Progenitor cell of endocrine pancreas (in vitro differentiated cells): ENCODE results near the gene MRPL57. TPM values are rescaled to one million over a fixed set of nuclear protein-coding genes. Genes with fewer than 3 reads are reported as not detected.
"Not testable (repeated sequence)": the region's sequence is repeated elsewhere in the genome, so short reads cannot be mapped to it uniquely, and the experiment has no call there.

Source experiments
- DNase-seq: peaks from one replicate; pipeline ENCODE4 v3.0.0; 2021; ENCODE audit warnings: low spot score; ENCODE audit not compliant: unreplicated experiment
- H3K27ac Mint-ChIP-seq: 2 replicates; pipeline ENCODE4 v1.8.0; 2021; ENCODE audit warnings: mild to moderate bottlenecking, moderate library complexity, mixed read lengths
- H3K27me3 Mint-ChIP-seq: 2 replicates; pipeline ENCODE4 v1.8.0; 2021; ENCODE audit warnings: mixed read lengths
- H3K36me3 Mint-ChIP-seq: 2 replicates; pipeline ENCODE4 v1.8.0; 2022; ENCODE audit warnings: mixed read lengths; ENCODE audit not compliant: insufficient read depth
- H3K4me1 Mint-ChIP-seq: 2 replicates; pipeline ENCODE4 v1.8.0; 2021; ENCODE audit warnings: low read depth, mixed read lengths
- H3K4me3 Mint-ChIP-seq: 2 replicates; pipeline ENCODE4 v1.8.0; 2021; ENCODE audit warnings: low read depth, mild to moderate bottlenecking, moderate library complexity, mixed read lengths
- H3K9me3 Mint-ChIP-seq: 2 replicates; pipeline ENCODE4 v1.8.0; 2021; ENCODE audit warnings: low read depth, mixed read lengths
- total RNA-seq: library from RNA; stranded (reverse); gene quantifications from 2 replicates; pipeline ENCODE4 v1.2.1, GENCODE V29; 2021
- TF ChIP-seq, protein P1 (sequence below): fragments of 200-600 bp; sonication (generic); IDR thresholded peaks from one replicate; pipeline ENCODE4 v1.5.0; 2021; ENCODE audit warnings: antibody characterized with exemption, mild to moderate bottlenecking; ENCODE audit not compliant: unreplicated experiment

Gene MRPL57
- total RNA-seq, 1 donor from 2014 or later, result 22.8 TPM

DNA sequence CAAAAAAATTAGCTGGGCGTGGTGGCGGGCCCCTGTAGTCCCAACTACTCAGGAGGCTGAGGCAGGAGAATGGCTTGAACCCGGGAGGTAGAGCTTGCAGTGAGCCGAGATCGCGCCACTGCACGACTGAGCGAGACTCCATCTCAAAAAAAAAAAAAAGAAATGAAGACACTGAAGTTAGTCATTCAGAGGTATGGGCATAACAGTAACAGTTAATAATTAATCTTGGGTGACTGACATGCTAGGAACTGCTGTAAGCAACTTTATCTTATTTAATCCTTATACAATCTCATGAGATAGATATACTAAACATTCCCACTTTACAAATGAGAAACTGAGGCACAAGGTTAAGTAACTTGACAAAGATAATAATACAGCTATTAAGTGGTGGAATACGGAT is 5.0 kb upstream of the MRPL57 start:
- Mint-ChIP-seq H3K36me3 (peaks cover 2% of the 10 kb centered on the region), H3K27me3 (no peaks in the 10 kb centered on the region), H3K4me3 (no peak overlapping the region), H3K9me3 (no peaks in the 10 kb centered on the region), H3K4me1 (peaks cover 5% of the 10 kb centered on the region), H3K27ac (no peak overlapping the region)
- TF ChIP-seq, protein P1, sequence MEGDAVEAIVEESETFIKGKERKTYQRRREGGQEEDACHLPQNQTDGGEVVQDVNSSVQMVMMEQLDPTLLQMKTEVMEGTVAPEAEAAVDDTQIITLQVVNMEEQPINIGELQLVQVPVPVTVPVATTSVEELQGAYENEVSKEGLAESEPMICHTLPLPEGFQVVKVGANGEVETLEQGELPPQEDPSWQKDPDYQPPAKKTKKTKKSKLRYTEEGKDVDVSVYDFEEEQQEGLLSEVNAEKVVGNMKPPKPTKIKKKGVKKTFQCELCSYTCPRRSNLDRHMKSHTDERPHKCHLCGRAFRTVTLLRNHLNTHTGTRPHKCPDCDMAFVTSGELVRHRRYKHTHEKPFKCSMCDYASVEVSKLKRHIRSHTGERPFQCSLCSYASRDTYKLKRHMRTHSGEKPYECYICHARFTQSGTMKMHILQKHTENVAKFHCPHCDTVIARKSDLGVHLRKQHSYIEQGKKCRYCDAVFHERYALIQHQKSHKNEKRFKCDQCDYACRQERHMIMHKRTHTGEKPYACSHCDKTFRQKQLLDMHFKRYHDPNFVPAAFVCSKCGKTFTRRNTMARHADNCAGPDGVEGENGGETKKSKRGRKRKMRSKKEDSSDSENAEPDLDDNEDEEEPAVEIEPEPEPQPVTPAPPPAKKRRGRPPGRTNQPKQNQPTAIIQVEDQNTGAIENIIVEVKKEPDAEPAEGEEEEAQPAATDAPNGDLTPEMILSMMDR, result no peak
- no peak for DNase-seq

DNA sequence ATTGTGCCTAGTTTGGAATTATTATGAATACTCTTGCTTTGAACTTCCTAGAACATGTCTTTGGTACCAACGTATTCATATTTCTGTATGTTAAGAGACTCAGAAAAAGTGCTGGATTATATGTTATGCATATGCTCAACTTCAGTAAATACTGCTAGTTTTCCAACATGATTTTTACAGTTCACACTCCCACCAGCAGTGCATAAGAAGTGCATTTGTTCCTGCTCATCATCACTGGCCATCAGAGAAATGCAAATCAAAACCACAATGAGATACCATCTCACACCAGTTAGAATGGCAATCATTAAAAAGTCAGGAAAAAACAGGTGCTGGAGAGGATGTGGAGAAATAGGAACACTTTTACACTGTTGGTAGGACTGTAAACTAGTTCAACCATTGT is 2.7 kb upstream of the MRPL57 start:
- H3K4me3 Mint-ChIP-seq, DNase-seq, H3K9me3 Mint-ChIP-seq, H3K27ac Mint-ChIP-seq, H3K27me3 Mint-ChIP-seq, H3K36me3 Mint-ChIP-seq: not testable (repeated sequence)
- peaks cover 11% of the 10 kb centered on the region for H3K4me1 Mint-ChIP-seq

DNA sequence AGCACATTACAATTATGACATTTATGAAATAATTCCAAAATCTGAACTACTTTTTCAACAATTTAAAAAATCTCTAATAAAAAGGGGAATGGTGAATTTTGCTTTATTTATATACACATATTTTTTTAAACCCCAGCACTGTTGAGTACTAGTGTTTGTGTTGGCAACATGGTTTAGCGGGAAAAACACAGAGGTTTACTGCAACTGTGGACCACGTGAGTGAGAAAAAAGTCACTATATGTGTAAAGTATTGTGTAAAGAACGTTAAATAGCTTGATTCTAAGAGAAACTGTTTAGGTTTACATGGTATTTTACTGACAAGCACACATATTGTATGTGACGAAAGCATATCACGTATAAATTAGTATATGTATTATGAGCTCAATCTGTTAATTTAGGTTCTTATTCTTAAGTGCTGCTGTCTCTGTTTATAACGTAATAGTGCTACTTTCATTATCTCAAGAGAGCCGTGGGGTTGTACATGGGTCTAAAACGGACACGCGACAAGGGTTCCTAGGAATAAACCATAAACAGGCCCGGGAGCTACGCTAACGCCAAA is 723 bp upstream of the MRPL57 start:
- Mint-ChIP-seq H3K27ac (peak overlapping the region; percentile 99), H3K36me3 (peaks cover 3% of the 10 kb centered on the region), H3K4me1 (peaks cover 11% of the 10 kb centered on the region), H3K4me3 (peak overlapping the region; percentile 98), H3K9me3 (no peaks in the 10 kb centered on the region), H3K27me3 (no peaks in the 10 kb centered on the region)
- DNase-seq, result no peak
- TF ChIP-seq, protein P1, result no peak

DNA sequence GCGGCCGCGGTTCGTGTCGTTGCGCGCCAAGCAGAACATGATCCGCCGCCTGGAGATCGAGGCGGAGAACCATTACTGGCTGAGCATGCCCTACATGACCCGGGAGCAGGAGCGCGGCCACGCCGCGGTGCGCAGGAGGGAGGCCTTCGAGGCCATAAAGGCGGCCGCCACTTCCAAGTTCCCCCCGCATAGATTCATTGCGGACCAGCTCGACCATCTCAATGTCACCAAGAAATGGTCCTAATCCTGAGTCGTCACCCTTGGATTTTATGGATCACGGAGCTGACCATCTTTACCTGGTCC is 475 bp downstream of the MRPL57 start:
- peaks cover 3% of the 10 kb centered on the region for H3K36me3 Mint-ChIP-seq
- H3K27me3 Mint-ChIP-seq, result no peaks in the 10 kb centered on the region
- H3K4me3 Mint-ChIP-seq, result peak overlapping the region; percentile 98
- TF ChIP-seq, protein P1, result no peak
- DNase-seq, result no peak
- H3K27ac Mint-ChIP-seq, result peak overlapping the region; percentile 99
- H3K9me3 Mint-ChIP-seq, result no peaks in the 10 kb centered on the region
- peaks cover 9% of the 10 kb centered on the region for H3K4me1 Mint-ChIP-seq

DNA sequence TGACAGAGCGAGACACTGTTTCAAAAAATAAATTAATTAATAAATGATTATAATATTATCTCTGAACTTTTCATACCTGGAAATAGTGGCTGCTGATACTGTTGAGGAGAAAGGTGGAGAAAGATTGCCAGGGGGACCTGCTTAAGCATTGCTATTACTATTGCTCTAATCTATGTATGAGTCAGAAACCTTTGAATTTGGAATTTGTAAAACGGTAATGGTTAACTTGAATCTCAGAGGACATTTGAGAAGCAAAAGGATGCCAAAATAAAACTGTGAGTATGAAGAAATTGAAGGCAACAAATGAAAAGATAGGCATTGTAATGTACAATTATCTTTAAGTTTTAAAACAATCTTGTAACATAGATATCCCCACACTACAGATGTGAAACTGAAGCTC is 5.2 kb downstream of the MRPL57 start:
- no peaks in the 10 kb centered on the region for H3K27me3 Mint-ChIP-seq
- TF ChIP-seq, protein P1, result no peak
- H3K4me3 Mint-ChIP-seq, result no peak overlapping the region
- H3K4me1 Mint-ChIP-seq, result peaks cover 6% of the 10 kb centered on the region
- H3K9me3 Mint-ChIP-seq, result peaks cover 10% of the 10 kb centered on the region
- DNase-seq, result no peak
- H3K27ac Mint-ChIP-seq, result no peak overlapping the region
- peaks cover 9% of the 10 kb centered on the region for H3K36me3 Mint-ChIP-seq

DNA sequence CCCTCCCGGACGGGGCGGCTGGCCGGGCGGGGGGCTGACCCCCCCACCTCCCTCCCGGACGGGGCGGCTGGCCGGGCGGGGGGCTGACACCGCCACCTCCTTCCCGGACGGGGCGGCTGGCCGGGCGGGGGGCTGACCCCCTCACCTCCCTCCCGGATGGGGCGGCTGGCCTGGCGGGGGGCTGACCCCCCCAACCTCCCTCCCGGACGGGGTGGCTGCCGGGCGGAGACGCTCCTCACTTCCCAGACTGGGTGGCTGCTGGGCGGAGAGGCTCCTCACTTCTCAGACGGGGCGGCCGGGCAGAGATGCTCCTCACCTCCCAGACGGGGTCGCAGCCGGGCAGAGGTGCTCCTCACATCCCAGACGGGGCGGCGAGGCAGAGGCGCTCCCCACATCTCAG is 10.0 kb downstream of the MRPL57 start:
- H3K27ac Mint-ChIP-seq, DNase-seq, H3K4me3 Mint-ChIP-seq, H3K27me3 Mint-ChIP-seq, H3K9me3 Mint-ChIP-seq, H3K36me3 Mint-ChIP-seq, H3K4me1 Mint-ChIP-seq: not testable (repeated sequence)

DNA sequence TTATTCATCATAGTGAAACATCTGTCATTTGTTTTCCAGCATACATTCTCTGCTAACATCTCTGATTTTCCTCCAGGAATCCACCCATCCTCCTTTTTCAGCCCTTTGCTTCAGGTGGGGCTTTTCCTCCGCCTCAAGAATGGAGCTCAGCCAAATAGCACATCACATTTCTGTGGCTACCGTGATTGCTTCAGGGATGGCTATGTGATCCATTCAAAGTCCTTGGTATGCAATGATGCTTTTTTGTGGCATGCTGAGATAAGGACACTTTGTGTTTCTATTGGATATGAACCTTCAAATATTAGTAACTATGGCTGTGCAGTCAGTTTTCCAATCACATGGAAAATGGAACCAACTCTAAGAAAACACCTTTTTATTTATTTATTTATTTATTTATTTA is 18.3 kb downstream of the MRPL57 start:
- not testable (repeated sequence) for H3K36me3 Mint-ChIP-seq, DNase-seq, H3K4me3 Mint-ChIP-seq, H3K27me3 Mint-ChIP-seq, H3K27ac Mint-ChIP-seq, H3K9me3 Mint-ChIP-seq, H3K4me1 Mint-ChIP-seq

DNA sequence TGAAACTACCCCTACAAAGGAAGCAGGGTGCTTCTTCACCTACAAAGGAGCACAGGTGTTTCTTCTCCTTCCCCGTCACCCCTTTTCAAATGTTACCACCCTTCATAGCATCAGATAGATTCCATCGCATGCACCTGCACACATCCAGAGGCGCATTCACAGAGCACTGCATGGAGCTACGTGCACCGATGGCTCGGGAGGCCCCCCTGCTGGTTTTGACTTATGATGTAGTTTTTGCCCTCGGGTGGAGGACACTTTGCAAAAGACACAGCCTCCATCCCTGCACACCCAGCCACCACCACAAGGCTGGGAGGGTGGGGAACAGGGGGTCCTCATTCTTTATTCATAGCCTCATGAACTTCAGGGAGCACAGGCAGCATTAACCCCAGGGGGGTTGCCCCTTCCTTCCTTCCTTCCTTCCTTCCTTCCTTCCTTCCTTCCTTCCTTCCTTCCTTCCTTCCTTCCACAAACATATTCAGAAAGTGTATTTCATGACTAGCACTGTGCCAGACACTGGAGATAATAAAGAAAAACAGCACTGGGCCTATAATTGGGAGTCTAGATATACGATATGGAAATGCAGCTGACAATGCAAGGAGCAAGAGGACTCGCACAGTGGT is 21.3 kb downstream of the MRPL57 start:
- not testable (repeated sequence) for DNase-seq, H3K27me3 Mint-ChIP-seq, H3K4me1 Mint-ChIP-seq, H3K4me3 Mint-ChIP-seq, H3K27ac Mint-ChIP-seq, H3K36me3 Mint-ChIP-seq
- H3K9me3 Mint-ChIP-seq, result peaks cover 14% of the 10 kb centered on the region

DNA sequence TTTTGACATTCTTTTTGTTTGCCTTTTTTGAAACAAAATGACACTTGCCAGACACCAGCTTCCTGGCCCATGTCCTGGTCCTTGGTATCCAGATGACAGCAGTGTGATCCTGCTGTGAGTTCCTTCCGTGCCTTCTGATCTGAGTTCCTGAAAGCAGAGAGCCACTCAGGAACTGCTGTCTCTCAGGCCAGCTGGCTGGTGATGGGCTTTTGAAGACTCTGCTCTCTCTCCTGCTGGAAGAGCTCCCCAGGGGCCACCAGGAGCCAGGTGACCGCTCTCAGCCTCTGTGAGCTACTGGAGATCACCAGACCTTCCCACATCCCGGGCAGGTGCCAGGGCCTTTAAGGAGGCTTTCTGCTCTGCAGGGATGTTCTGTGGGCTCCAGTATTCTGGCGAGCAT is 21.9 kb downstream of the MRPL57 start:
- not testable (repeated sequence) for H3K36me3 Mint-ChIP-seq, H3K4me1 Mint-ChIP-seq, H3K27ac Mint-ChIP-seq, DNase-seq, H3K27me3 Mint-ChIP-seq, H3K4me3 Mint-ChIP-seq
- peaks cover 14% of the 10 kb centered on the region for H3K9me3 Mint-ChIP-seq
